GM21515 (cell line): Measurements from ENCODE around the gene NUDT4.
"Not testable (repeated sequence)": the region's sequence is repeated elsewhere in the genome, so short reads cannot be mapped to it uniquely, and the experiment has no call there.

Experiments used
- ATAC-seq: cut with Tn5 transposase; IDR thresholded peaks from one replicate; pipeline ENCODE4 v1.9.1; 2021; ENCODE audit not compliant: unreplicated experiment

Gene NUDT4

DNA sequence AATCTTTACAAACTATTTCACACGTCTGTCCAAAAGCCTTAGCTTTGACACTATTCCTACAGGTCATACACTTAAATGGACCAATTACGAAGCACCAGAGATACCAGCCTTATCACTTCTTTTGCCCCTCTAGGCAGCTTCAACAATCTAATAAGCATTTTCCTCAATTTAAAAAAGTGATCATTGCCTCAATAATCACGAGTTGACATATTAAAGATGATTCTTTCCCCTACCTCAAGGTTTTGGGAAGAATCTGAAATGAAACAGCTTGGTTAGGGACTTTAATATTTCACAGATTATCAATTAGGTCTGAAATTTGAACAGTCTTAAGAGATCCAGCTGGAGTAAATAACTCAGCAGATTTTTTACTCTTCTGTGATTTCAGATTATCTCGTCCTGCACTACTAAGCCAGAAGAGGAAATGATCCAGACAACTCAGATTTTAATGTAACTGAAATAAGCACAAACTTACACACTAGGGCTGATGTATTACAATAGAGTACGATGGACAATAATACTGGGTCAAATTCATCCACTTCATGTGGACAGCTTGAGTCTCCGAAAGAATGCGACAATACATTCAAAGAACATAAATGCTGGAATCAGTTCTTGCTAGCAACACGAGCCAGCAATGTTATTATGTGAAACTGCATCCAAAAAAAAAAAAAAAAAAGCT lies 48.1 kb downstream of the NUDT4 start:
- peak; percentile 17 for ATAC-seq

DNA sequence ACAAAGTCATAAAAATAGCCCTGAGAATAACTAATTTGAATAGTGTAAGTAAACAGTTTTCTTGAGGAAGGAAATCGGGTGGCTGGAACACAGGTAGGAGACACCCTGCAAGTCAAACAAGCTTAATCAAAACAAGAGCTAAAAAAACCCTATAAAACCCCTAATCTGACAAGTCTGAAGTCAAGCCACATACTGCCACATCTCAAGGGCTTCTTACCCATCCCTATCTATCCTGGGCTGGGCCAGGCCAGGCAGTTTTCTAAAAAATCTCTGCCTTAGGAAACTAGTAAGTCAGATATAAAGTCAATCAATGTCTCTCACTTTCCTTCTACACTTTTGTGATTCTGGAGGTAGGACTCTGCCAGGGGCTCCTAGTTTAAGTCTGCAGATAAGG lies 48.7 kb downstream of the NUDT4 start:
- ATAC-seq, result peak; percentile 41

DNA sequence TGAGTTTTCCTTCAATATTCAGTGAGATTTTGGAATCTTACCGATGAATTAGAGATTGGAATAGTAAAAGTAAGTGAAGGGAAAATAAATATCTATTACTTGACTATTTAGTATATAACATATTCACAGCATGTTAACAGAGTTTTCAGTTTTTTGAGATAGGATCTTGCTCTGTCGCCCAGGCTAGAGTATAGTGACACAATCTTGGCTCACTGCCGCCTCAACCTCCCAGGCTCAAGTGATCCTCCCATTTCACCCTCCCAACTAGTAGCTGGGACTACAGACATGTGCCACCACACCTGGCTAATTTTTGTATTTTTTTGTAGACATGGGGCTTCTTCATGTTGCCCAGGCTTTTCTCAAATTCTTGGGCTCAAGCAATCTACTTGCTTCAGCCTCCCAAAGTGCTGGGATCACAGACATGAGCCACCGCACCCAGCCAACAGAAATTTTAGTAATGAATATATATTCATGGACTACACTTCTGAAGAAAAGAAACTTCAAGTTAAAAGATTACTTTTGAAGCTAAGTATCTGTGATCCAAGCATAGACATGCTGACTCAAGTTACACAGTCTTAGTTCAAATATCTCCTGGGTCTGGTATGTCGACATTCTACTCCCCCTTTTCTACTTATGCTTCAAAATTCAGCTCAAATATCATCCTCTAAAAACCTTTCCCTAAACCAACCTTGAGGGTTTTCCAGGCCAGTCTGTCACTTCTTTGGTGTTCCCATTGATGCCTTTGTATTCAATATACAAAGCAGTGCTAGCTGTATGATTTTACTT lies 50.2 kb downstream of the NUDT4 start:
- ATAC-seq, result no peak

DNA sequence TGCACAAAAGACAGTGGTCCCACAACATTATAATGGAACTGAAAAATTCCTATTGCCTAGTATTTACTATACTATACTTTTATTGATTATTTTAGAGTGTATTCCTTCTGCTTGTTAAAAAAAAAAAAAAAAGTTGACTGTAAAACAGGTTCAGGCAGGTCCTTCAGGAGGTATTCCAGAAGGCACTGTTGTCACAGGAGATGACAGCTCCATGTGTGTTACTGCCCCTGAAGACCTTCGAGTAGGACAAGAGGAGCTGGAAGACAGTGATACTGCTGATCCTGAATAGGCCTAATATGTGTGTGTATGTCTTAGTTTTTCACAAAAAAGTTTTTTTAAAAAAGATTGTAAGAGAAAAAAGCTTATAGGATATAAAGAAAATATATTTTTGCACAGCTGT lies 51.7 kb downstream of the NUDT4 start:
- ATAC-seq, result no peak

DNA sequence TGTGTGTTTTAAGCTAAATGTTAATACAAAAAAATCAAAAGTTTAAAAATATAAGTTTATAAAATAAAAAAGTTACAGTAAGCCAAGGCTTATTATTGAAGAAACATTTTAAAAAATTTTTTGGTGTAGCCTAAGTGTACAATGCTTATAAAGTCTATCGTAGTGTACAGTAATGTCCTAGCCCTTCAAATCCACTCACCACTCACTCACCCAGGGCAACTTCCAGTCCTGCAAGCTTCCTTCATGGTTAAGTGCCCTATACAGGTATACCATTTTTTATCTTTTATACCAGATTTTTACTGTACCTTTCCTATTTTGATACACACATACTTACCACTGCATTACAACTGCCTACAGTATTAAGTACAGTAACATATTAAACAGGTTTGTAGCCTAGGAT lies 52.1 kb downstream of the NUDT4 start:
- no peak for ATAC-seq

DNA sequence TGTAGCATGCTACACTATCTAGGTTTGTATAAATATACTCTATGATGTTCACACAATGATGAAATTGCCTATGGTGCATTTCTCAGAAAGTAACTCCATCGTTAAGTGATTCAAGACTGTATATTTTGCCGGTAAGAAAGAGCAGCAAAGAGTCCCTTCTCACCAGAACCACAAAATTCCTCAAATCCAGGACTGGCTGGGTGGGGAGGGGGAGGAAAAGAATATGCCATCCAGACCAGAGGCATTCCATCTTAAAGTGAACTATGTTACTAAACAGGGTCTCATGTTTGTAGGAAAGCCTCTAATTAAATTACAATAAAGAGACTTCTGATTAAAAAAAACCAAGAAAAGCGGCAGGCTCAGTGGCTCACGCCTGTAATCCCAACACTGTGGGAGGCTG lies 52.6 kb downstream of the NUDT4 start:
- ATAC-seq, result no peak

DNA sequence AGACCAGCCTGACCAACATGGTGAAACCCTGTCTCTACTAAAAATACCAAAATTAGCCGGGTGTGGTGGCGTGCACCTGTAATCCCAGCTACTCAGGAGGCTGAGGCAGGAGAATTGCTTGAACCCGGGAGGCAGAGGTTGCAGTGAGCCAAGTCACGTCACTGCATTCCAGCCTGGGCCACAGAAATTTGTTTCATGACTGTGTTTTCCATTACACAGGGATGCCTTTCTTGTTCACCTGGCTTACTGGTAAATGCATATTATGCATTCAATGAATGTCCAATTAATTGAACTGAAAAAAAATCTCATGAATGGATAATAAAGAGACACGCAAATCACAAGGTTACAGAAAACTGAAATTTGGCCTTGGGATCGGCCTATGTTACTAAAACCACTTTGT lies 54.3 kb downstream of the NUDT4 start:
- not testable (repeated sequence) for ATAC-seq

DNA sequence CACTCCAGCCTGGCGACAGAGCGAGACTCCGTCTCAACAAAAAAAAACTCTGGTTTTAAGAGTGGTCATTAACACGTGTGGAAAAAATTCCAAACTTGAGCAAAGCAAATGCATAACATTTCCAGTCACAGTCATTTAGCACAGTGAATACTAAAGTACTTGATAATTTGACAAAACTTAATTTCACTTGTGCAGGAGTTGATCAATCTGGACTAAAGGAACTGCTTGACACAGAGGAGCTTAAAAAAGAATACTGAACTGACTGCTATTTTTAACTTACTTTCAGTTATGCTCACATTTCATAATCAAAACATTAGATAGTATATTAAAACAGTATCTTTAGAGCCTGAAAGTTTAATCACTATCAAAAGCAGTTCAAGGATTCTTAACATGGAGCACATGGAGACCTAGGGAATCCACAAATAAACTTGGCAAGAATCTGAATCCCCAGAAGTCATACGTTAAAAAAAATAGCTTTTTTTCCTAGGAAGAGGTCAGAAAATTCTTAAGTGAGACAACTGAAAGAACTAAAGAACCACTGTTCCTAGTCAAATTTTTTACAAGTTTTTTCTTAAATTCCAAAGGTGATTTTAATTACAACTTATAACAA lies 56.6 kb downstream of the NUDT4 start:
- ATAC-seq, result no peak

DNA sequence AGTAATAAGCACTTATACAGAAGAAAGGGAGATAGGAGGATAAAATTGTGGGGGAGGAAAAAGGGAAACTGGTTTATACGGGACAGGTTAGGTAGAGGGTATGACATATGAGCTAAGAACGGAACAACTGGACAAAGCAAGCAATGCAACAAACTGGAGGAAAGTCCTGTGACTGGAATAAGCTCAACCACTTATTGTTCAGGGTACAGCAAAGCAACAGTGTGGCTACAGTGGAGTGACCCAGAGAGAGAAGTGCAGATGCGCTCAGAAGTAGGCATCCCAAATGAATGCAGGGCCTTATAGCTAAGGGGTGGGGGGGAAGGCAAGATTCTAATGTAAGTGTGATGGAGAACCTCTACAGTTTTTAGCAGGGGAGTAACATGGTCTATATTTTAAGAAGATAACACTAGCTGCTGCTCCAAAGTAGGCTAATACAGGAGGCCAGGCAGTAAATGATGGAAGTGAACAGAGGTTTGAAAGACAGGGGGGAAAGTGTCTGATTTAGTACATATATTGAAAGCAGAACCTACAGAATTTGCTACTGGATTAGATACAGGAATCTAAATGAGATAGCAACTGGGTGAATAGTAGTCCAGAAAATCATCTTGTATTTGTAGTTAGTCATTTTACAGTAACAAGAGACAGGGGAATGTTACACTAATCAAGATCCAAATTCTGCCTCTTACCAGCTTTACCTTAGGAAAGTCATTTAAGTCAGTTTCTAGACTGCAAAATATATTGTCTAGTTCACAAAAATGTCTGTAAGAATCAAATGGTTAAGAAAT lies 60.7 kb downstream of the NUDT4 start:
- no peak for ATAC-seq

DNA sequence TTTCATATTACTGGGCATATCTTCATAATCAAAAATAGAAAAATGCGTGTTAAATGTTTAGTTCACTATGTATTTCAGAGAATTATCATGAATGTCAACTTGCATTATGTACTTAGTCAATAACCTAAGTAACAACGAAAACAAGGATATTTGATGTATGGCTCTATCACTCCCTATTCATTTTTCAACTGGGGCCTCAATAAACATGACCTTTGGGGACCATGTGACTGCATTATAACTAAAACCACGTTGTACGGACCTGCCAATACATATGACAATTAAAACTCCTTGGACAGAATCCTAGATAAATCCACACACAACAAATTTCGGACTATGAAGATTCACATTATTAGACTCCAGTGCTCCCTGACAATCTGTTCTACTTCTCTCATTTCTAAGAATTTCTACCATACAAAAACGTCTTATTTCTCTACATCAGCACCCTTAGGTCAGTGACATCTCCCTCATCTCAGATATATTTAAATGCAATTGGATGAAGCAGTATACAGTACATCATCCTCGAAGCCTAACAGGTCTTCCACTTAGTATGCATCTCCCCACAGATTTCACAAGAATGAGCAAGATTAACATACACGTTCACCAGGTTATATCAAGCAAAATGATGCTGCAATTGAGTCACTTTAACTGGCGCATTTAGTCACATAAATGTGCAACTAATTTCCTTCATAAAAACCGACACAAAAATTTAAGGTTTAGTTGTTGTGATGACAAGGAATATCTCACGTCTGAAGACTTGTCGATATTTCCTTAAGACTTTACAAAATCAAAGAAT lies 62.5 kb downstream of the NUDT4 start:
- no peak for ATAC-seq

DNA sequence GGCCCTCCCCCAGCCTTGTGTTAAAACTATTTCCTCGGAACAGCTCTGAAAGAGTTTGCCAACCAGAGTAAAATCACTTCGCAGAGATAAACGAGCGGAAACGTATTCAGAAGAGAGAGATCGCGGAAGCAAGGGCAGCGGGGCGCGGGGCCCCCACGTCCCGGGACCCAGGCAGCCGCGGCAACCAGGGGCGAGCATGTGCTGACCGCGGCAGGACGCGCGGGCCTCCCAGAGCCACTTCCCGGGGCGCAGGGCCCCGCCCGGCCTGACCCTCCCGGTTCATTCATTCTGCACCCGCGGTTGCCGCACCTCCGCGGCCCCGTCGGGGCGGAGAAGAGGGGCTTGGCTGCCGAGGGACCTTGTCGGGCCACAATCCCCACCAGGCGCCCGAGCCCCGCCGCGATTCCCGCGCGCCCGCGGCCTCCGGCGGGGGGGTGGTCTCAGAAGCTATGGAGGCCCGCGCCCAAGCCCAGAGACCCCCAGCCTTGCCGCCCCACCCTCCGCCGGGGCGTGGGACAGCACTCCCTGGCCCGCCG lies 63.4 kb downstream of the NUDT4 start:
- no peak for ATAC-seq

DNA sequence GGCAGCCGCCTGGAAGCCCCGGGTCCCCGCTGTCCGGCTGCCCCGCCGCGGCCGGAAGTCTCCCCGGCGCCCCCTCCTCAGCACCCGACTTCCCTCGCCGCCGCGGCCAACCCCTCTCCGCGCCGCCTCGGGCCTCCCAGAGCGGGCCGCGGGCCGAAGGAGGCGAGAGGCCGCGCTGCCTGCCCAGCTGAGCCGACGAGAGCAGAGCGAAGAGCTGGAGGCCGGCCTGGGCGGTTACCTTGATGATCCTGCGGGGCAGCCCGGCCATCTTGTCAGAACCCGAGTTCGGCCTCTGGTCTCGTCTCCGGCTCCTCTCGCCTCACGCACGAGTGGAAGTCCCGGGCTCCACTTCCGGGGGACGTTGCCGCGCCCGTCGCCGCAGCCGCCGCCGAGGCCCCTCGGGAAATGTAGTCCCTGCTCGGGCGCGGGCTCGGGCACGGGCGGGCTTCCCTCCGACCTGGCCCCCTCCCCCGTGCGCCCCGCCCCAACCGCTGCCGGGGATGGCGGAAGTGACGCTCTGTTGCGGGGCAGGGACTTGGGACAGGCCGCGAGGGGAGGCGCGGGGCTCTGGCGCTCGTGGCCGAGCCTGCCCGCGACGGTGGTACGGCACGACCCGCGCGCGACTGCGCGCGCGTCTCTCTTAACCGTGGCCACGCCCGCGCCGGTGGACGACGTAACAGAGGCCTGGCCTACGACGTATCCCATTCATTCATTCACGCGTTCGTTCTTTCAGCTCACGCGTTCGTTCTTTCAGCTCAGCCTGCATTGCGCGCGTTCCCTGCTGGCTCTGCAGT lies 64.1 kb downstream of the NUDT4 start, which contains the start of gene UBE2N:
UBE2N (minus strand) TSS at position 331 of the 794 bp plus-strand sequence; CDS start at position 268, 63 bp downstream.
- ATAC-seq, result peak; percentile 72

DNA sequence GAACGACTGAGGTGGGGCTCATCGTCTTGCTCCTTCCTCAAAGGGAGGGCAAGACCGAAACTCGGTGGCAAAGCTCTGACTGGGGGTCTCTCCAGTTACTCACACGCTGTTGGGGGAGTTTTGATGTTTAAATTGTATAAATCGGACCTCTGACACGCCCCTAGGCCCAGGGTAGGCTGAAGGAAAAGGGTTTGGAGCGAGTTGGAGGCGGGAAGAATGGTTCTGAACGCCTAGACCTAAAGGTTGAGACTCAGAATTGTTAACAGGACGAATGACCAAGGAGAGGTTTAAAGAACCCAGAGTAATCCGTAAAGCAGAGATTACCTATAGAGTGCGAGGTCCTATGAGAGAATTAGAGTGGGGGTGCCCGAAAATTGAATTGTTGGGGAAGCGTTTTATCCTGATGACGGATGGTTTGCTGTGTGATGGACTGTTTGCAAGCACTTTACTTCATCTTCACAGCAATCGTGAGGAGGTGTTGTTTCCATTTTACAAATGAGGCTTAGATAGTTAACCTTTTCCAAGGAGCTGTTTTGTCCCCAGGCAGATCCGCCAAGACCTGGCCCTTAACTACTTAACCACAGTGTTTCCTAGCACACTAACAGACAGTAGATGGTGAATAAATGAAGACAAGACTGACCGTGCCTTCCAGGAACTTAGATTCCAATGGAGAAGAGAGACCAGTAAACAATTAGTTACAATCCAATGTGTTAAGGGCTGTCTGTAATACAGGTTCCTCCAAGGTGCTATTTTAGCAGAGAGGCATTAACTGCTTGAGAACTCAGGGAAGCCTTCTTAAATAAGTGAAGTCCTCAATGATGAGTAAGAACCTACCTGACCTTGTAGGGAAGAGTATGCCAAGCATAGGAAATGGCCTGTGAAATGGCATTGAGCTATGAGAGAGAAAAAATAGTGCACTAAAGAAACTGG lies 65.0 kb downstream of the NUDT4 start:
- ATAC-seq, result no peak

DNA sequence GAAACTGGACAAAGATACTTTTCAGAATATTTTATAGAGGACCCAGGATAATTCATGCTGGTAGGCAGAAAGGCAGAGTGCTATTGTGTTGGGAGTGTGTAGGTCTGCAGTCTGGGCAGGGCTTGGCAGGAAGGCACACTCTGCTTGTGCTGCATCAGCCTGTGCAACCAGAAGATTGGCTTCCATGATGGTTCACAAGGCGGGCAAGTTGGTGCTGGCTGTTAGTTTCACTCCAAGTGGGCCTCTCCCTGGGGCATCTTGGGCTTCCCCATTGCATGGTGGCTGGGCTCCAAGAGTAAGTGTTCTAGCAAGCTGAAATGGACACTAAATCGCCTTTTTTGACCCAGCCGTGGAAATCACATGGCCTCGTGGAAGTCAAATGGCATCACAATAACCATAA lies 65.9 kb downstream of the NUDT4 start:
- ATAC-seq, result no peak

DNA sequence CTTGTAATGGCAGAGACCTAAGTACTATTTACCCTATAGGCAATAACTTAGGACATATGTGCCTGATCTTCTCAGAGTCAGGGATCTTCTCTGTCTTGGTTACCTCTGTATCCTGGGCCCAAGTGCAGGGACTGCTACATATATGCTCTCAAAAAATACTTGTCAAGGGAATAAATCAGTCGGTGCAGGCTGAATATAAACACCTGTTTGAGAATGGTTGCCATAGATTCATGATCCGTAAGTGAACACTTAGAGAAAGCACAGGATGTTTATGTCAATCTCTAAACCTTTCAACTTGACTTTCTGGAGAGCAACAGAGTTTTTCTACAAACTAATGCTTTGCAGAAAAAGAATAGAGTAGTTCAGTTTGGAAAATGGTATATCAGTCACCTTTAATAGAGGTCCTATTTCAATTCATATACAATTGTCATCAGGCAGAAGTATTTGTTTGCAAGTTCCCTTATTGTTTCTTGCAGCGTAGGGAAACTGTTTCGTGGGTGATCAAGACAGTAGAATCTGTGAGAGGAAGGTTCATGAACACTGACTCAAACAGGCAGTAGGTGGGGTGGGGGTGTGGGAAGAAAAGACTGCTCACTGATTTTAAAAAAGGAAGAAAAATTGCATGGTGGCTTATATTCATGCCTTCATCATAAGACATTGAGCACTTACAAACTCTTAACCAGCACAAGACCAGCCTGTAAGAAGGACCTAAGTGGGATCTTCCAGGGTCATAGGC lies 70.0 kb downstream of the NUDT4 start:
- no peak for ATAC-seq

DNA sequence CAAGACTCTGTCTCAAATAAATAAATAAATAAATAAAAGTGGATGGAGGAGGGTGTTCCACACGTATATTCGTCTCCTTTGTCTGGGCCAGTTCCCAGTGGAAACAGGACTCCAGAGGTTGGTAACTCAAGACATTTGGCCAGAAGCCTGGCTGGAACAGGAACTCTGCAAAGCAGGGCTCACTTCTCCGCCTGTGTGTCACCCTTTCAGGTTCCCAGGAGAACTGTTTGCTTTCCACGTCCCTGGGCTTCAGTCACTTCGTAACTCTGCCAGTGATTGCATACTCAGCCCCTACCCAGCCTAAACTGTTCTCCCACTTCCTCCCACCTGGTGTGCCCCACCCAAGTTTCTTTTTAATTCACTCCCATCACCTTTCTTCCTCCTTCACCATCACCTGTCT lies 71.1 kb downstream of the NUDT4 start:
- ATAC-seq, result no peak

DNA sequence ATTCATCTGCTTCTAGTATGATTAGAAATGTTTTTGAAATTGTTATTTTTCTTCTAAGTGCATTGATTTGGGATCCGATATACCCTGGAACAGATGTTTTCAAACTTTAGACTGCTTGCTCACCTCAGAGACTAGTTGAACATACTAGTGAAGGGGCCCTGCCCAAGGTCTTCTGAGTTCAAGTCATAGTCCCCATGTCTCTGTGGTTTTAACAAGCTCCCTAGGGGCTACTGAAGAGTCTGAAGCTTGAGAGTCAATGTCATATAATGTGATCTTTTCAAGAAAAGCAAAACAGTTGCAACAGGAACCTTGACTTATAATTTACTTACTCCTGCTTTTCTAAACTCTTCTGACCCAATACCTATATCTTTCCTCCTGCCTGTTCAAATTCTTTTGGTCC lies 71.6 kb downstream of the NUDT4 start:
- no peak for ATAC-seq
